ACC112 (cell line): ENCODE measurements around the gene FTSJ1.

Experiments used
- H2AFZ ChIP-seq: fragments of 200-600 bp; sonication (generic); one replicate; pipeline ENCODE4 v1.6.0; 2017; ENCODE audit warnings: antibody characterized with exemption, low read length; ENCODE audit not compliant: unreplicated experiment
- H3K27ac ChIP-seq: fragments of 200-600 bp; sonication (generic); 2 replicates; pipeline ENCODE4 v1.5.1; 2014; ENCODE audit warnings: low read depth, mild to moderate bottlenecking, antibody characterized with exemption, low read length, moderate library complexity
- H3K27me3 ChIP-seq: fragments of 200-600 bp; sonication (generic); 2 replicates; pipeline ENCODE4 v1.6.1; 2014; ENCODE audit warnings: mild to moderate bottlenecking, antibody characterized with exemption, low read length, moderate library complexity, mixed read lengths; ENCODE audit not compliant: insufficient read depth
- H3K36me3 ChIP-seq: fragments of 200-600 bp; sonication (generic); 2 replicates; pipeline ENCODE4 v1.6.1; 2016; ENCODE audit warnings: mild to moderate bottlenecking, antibody characterized with exemption, low read length, moderate library complexity, mixed read lengths; ENCODE audit not compliant: insufficient read depth
- H3K4me1 ChIP-seq: fragments of 200-600 bp; sonication (generic); one replicate; pipeline ENCODE4 v1.6.1; 2016; ENCODE audit warnings: low read length, mixed read lengths; ENCODE audit not compliant: insufficient read depth, unreplicated experiment, control insufficient read depth
- H3K4me3 ChIP-seq: fragments of 200-600 bp; sonication (generic); 2 replicates; pipeline ENCODE4 v1.5.1; 2014; ENCODE audit warnings: mild to moderate bottlenecking, low read depth, low read length
- H3K79me2 ChIP-seq: fragments of 200-600 bp; sonication (generic); one replicate; pipeline ENCODE4 v1.6.0; 2016; ENCODE audit warnings: low read length; ENCODE audit not compliant: control insufficient read depth, unreplicated experiment, insufficient read depth

The FTSJ1 gene

DNA sequence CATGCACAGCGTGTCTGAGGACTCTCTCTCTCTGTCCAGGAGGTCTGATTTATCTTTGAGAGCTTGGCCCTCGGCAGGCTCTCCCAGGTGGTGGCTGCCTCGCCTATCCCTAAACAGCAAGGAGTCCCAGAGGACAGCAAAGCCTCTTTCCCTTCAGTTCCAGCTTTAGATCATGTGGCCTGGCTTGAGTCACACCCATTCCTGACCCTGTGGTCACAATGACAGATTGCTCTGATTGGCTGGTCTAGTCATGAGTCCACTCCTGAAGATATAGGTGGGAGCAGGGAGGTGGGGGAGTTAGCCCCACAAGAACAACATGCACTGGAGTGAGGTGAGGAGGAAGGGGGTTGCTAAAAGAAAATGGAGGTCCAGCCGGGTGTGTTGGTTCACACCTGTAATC is 20.7 kb downstream of the FTSJ1 start:
- H3K4me3 ChIP-seq: no peak overlapping the region
- H3K79me2 ChIP-seq: no peaks in the 10 kb centered on the region
- H3K27me3 ChIP-seq: no peaks in the 10 kb centered on the region
- no peak overlapping the region for H3K27ac ChIP-seq
- H2AFZ ChIP-seq: no peak overlapping the region
- H3K36me3 ChIP-seq: no peaks in the 10 kb centered on the region
- peaks cover 37% of the 10 kb centered on the region for H3K4me1 ChIP-seq

DNA sequence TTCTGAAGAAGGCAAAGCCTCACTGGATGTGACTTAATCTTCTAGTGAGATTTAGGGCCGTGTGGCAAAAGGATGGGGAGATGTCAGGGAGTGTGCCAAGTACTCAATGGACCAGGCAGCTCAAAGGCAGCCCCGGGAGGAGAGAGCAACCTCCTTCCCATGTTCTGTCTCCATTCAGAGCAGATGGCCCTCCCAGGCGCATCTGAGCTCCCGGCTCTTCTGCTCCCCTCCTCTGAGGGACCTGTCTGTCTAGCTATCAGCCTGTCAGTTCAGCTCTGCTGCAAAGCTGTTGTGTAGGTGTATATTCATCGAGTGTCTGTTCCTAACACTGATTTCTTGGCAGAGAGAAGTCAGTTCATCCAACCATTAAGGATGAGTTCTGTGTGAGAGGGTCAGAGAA is 21.9 kb downstream of the FTSJ1 start:
- no peaks in the 10 kb centered on the region for H3K79me2 ChIP-seq
- H3K27ac ChIP-seq: peak overlapping the region; percentile 70
- H3K27me3 ChIP-seq: no peaks in the 10 kb centered on the region
- no peak overlapping the region for H2AFZ ChIP-seq
- no peak overlapping the region for H3K4me3 ChIP-seq
- peaks cover 25% of the 10 kb centered on the region for H3K4me1 ChIP-seq
- H3K36me3 ChIP-seq: no peaks in the 10 kb centered on the region

DNA sequence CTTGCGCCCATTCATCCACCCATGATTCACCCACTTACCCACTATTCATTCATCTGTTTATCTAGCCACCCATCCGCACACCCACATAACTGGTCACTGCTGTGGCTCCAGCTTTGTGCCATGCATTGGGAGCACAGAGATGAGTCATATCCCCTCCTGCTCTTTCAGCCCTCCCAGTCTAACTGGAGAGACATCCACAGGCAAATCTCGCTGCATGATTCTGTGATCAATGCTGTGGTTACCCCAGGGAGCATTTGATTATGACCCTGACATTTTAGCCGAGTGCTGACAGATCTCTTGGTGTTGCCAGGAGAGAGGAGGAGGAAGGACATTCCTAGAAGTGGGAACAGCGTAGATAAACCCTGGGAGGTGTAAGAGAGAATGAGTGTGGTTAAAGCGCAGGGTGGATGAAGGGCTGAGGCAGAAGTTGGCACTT is 22.4 kb downstream of the FTSJ1 start:
- peak overlapping the region; percentile 70 for H3K27ac ChIP-seq
- no peak overlapping the region for H3K4me3 ChIP-seq
- H3K79me2 ChIP-seq: no peaks in the 10 kb centered on the region
- H2AFZ ChIP-seq: no peak overlapping the region
- H3K27me3 ChIP-seq: no peaks in the 10 kb centered on the region
- peaks cover 20% of the 10 kb centered on the region for H3K4me1 ChIP-seq
- no peaks in the 10 kb centered on the region for H3K36me3 ChIP-seq

DNA sequence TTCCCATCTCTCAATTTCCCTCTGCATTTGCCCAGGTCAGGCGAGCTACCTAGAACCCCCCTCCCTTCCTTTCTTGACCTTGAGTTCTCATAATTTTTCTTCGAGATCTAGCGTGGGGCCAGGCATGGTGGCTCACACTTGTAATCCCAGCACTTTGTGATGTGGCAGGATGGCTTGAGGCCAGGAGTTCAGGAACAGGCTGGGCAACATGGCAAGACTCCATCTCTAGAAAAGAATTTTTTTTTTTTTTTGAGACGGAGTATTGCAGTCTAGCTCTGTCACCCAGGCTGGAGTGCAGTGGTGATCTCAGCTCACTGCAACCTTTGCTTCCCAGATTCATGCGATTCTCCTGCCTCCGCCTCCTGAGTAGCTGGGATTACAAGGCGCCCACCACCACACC is 28.3 kb downstream of the FTSJ1 start:
- no peak overlapping the region for H3K4me3 ChIP-seq

DNA sequence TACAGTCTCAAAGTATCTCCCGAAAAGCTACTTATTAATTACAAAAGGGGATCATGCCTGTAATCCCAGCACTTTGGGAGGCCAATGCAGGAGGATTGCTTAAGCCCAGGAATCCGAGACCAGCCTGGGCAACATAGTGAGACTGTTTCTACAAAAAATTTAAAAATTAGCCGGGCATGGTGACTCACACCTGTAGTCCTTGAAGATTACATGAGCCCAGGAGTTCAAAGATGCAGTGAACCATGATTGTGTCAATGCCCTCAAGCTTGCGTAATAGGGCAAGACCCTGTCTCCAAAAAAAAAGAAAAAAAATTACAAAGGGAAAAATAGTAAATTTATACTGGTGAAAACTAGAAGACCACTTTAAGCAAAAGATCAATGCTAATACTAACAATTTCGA is 29.5 kb downstream of the FTSJ1 start:
- Histone ChIP-seq H3K27ac (peak overlapping the region; percentile 37), H3K27me3 (no peaks in the 10 kb centered on the region), H3K4me1 (peaks cover 18% of the 10 kb centered on the region), H3K36me3 (no peaks in the 10 kb centered on the region), H2AFZ (no peak overlapping the region), H3K4me3 (no peak overlapping the region), H3K79me2 (peaks cover 5% of the 10 kb centered on the region)

More for the DNA sequence above, 28.3 kb downstream of the FTSJ1 start:
- Histone ChIP-seq H3K27ac (no peak overlapping the region), H3K79me2 (peaks cover 3% of the 10 kb centered on the region), H3K27me3 (no peaks in the 10 kb centered on the region), H3K36me3 (no peaks in the 10 kb centered on the region), H3K4me1 (peaks cover 12% of the 10 kb centered on the region), H2AFZ (no peak overlapping the region)

DNA sequence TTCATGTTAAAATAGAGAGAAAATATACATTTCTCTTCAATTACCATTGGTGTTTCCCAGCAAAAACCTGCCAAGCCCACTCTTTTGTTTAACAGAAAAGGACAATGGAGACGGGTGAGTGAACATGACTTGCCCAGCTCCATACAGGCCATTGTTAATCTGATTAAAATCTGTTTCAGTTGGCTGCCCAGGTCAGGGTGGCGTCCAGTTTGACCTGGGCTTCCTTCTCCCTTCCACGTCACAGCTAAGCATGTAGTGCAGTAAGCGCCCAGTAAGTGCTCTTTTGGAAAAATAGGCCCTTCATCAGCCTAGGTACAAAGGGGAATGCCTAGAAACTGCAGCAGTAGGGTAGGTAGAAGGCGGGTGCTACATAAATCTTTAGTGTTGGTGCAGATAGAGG is 31.2 kb downstream of the FTSJ1 start:
- Histone ChIP-seq H3K36me3 (no peaks in the 10 kb centered on the region), H3K79me2 (peaks cover 5% of the 10 kb centered on the region), H3K4me3 (no peak overlapping the region), H3K27ac (no peak overlapping the region), H3K27me3 (no peaks in the 10 kb centered on the region), H2AFZ (no peak overlapping the region), H3K4me1 (peaks cover 18% of the 10 kb centered on the region)

DNA sequence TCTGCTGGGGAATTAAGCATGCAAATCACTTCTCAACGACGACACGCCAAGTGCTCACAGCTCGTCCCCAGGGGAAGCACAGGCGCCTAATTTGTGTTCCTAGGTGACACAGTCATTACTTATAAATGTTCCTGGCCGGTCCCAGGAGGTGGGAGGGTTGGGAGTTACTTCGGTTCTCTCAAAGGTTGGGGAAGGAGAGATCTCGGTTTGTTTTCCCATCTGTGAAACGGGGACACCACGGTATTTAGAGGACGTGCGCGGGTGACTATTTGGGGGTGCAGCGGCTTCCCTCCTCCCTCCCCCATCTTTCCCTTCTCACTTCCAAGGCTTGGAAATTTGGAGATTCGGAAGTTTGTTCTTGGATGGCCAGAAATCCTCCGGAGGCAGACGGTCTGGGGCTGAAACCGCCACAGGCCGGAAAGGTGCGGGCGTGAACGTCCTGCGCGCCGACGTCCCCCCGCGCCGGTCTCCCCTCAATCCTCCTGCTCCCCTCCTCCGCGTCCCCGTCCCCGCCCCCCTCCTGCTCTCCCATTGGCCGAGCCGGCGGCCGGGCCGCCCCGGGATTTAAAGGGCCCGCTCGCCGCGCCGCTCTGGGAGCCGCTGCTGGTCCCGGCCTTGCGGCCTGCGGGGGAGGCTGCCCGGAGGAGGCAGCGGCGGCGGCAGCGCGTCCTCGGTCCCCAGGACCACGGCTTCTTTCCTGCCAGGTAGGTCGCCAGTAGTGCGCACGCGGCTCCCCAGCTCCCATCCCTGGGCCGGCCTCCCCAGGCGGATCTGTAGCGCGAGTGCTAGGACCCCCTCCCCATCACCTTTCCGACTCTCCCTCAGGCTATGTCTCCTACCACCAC is 32.6 kb downstream of the FTSJ1 start, which contains the start of gene PORCN:
Gene PORCN (plus strand): TSS at position 593 of the 845 bp plus-strand sequence. CDS start 829 bp downstream, outside the sequence.
- peaks cover 5% of the 10 kb centered on the region for H3K79me2 ChIP-seq
- H3K36me3 ChIP-seq: no peaks in the 10 kb centered on the region
- H3K27ac ChIP-seq: peak within 1 kb of the TSS; percentile 50
- H3K27me3 ChIP-seq: no peaks in the 10 kb centered on the region
- H3K4me3 ChIP-seq: peak within 1 kb of the TSS; percentile 82
- peak within 1 kb of the TSS; percentile 59 for H2AFZ ChIP-seq
- peaks cover 18% of the 10 kb centered on the region for H3K4me1 ChIP-seq

DNA sequence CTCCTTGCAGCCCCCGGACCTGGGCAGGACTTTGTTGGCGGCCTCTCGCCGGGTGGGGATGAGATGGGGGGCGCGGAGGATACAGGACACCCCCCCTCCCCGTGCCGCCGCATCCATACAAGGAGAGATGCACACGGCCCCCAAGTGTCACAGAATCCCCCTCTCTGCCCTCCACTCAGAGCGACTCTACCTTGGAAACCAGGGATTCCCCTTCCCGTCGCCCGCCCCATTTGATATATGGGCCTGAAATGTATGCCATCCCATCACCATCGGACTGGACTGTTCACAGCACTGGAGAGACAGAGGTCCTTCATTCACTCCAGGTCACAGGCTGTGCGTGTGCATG is 33.2 kb downstream of the FTSJ1 start:
- Histone ChIP-seq H3K27me3 (no peaks in the 10 kb centered on the region), H3K4me3 (peak overlapping the region; percentile 82), H3K4me1 (peaks cover 18% of the 10 kb centered on the region), H3K79me2 (peaks cover 5% of the 10 kb centered on the region), H3K27ac (no peak overlapping the region; the same call in 1 of the 2 replicates), H3K36me3 (no peaks in the 10 kb centered on the region), H2AFZ (peak overlapping the region; percentile 59)

DNA sequence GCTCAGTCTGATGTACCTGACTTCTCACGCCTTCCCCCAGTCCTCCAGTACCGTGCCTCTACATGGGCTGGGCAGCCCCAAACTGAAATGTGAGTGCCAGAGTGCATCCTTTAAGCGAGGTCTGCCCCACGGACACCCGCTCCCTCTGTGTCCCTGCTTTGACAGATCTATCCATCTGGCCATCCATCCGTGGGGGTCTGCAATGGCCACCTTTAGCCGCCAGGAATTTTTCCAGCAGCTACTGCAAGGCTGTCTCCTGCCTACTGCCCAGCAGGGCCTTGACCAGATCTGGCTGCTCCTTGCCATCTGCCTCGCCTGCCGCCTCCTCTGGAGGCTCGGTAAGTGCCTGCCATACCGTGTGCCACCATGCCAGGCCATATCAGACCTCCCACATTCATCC is 33.6 kb downstream of the FTSJ1 start:
- H3K4me1 ChIP-seq: peaks cover 18% of the 10 kb centered on the region
- H3K27me3 ChIP-seq: no peaks in the 10 kb centered on the region
- H2AFZ ChIP-seq: peak overlapping the region; percentile 59
- H3K4me3 ChIP-seq: peak overlapping the region; percentile 82
- peaks cover 5% of the 10 kb centered on the region for H3K79me2 ChIP-seq
- H3K27ac ChIP-seq: no peak overlapping the region
- no peaks in the 10 kb centered on the region for H3K36me3 ChIP-seq

DNA sequence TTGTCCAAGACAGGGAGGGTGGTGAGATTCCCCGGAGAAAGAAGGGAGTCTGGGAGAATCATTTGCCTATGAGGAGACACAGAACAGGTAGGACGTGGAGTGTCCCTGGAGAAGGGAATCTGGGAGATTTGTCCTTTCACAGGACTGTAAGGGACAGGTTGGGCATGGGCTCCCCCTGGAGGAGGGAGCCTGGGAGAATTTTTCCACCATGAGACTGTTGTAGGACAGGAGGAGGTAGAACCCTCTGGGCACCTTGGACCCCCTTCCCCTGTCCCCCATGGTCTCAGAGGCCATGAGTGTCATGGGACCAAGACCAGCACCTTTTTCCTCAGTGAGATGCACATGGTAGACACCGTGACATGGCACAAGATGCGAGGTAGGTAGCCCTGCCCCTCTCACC is 35.6 kb downstream of the FTSJ1 start:
- peaks cover 5% of the 10 kb centered on the region for H3K79me2 ChIP-seq
- no peak overlapping the region for H3K4me3 ChIP-seq
- no peaks in the 10 kb centered on the region for H3K36me3 ChIP-seq
- no peak overlapping the region for H3K27ac ChIP-seq
- H3K4me1 ChIP-seq: peaks cover 9% of the 10 kb centered on the region
- H3K27me3 ChIP-seq: no peaks in the 10 kb centered on the region
- H2AFZ ChIP-seq: no peak overlapping the region

DNA sequence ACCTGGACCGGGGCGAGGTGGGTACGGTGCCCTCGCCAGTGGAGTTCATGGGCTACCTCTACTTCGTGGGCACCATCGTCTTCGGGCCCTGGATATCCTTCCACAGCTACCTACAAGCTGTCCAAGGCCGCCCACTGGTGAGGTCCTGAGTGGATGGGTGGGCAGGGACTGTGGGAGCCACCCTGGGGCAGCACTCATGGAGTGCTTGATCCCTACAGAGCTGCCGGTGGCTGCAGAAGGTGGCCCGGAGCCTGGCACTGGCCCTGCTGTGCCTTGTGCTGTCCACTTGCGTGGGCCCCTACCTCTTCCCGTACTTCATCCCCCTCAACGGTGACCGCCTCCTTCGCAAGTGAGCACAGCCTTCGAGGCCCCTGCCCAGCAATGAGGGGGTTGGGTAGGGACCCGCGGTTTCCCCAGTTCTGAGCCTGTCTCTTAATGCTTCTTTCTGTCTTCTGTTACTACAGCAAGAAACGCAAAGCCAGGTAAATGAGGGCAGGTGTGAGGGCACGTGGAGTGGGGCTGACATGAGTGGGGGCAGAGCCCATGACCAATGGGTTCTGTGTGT is 36.5 kb downstream of the FTSJ1 start:
- Histone ChIP-seq H3K4me3 (no peak overlapping the region), H3K27ac (no peak overlapping the region), H3K36me3 (no peaks in the 10 kb centered on the region), H3K4me1 (peaks cover 6% of the 10 kb centered on the region), H2AFZ (no peak overlapping the region), H3K27me3 (no peaks in the 10 kb centered on the region), H3K79me2 (peaks cover 5% of the 10 kb centered on the region)
